ENCODE data around the gene CCDC70. TPM values are rescaled to one million over a fixed set of nuclear protein-coding genes. Genes with fewer than 3 reads are reported as not detected.

CCDC70 gene
- total RNA-seq, 1 donor from 2014 or later, result not detected

DNA sequence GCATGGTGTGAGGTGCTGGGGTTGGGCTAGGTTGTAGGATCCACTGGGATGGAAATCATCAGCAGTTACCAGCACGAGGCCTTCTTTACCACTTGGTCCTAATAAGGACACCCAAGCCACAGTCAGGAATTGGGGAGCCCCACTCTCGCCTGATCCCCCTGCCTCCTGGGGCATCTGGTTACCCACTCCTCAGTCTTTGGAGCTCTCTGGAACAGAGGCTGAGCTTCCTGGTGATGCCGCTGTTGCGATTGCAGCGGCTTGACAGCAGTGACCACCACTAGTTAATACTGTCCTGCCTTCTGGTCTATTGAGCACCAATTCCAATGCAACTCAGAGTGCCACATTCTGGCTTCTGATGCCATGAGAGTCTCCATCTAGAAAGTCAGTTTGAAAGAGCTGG lies 30.2 kb upstream of the CCDC70 start:
- no peak for DNase-seq

GRCh38 chr13:51832471-51833152 lies 29.2 kb upstream of the CCDC70 start:
- no peak for DNase-seq

- no peak for DNase-seq
Observed at GRCh38 chr13:51833980-51834379, 27.8 kb upstream of the CCDC70 start.

DNA sequence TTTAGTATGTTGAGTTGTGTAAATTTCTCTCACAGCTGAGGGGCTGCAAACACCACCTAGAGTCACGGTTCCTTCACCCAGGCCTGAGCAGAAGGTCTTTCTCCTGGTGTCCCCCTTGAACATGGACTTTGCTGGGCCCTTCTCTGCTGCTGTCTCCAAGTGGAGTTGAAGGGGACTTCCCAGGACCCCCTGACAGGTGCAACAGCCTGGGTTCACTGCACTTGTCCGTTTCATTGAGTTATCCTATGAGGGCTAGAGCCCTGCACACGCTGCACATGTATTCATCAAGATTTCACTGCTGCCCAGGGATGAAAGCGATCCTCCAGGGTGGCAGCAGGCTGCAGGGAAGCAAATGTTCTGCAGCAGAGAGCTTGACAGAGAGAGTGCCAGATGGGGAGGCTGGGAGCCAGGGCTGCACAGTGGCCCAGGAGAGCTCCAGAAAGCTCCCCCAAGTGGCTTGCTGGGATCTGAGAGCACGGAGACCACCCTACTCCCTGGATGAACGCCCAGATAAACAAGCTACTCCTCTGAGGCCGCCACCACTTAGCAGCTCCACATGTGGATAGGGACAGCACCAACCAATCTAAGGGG lies 27.1 kb upstream of the CCDC70 start:
- DNase-seq, result no peak

DNA sequence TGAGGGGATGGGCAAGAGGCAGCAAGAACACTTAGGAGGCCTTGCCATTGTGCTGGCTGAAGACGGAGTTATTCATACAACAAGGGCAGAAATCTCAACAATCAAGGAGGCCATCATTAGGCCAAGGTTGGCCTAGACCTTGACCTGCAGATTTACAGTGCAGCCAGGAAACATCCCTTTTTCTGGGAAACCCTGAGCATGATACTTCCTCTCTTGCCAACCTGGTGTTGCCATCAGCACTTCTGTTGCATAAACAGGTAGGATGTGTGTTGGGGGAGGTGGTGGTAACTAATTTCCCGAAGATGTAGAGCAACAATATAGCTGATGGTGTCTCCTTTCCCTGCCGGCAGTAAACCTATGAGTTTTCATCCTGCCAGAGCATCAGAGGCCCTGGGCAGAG lies 24.8 kb upstream of the CCDC70 start:
- no peak for DNase-seq

- no peak for DNase-seq
Observed at GRCh38 chr13:51838240-51838846, 23.4 kb upstream of the CCDC70 start.

GRCh38 chr13:51839711-51840540 lies 21.8 kb upstream of the CCDC70 start:
- no peak for DNase-seq

- no peak for DNase-seq
Observed at GRCh38 chr13:51840917-51841316, 20.9 kb upstream of the CCDC70 start.

- DNase-seq, result no peak
Observed at GRCh38 chr13:51841732-51842131, 20.0 kb upstream of the CCDC70 start.

GRCh38 chr13:51843529-51843928 lies 18.2 kb upstream of the CCDC70 start:
- DNase-seq, result no peak

- peak; percentile 26 for DNase-seq
Observed at GRCh38 chr13:51844862-51845573, 16.8 kb upstream of the CCDC70 start, which contains the start of gene TMEM272. Gene TMEM272 (minus strand): TSS chr13:51845177. CDS start chr13:51838530, 6,647 bp downstream.

DNA sequence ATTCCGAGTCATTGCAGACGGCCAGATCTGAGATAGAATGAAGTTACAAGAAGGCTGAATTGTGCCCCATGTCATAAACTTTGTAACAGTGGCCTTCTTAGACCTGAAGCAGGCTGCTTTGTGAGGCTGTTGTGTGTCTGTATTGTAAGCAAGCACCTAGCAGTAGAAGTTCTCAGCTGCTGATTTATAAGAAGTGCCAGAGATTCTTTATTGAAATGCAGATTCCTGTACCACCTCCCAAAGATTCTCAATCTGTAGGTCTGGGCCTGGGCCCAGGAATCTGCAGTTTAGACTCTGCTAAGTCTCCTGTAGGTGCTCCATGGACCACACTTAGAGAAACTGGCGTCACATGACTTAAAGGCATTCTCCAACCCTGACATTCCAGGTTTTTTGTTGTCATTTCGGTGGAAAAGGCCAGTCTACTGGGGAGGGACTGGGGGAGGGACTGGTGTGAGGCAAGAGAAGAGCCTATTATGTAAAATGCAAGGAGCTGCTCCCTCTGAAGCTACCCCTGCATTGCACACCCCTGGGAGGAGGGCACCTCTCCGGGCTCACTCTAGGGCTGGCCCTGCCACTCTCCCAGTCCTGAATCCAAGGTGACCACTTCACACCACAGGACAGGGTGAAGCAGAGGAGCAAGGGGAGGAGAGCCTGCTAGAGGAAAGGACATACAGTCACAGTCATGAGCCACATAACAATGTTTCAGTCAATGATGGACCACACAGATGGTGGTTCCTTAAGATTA lies 16.0 kb upstream of the CCDC70 start:
- DNase-seq, result no peak

GRCh38 chr13:51846756-51847155 lies 15.0 kb upstream of the CCDC70 start:
- DNase-seq, result no peak

- DNase-seq, result no peak
Observed at GRCh38 chr13:51848674-51849073, 13.1 kb upstream of the CCDC70 start.

DNA sequence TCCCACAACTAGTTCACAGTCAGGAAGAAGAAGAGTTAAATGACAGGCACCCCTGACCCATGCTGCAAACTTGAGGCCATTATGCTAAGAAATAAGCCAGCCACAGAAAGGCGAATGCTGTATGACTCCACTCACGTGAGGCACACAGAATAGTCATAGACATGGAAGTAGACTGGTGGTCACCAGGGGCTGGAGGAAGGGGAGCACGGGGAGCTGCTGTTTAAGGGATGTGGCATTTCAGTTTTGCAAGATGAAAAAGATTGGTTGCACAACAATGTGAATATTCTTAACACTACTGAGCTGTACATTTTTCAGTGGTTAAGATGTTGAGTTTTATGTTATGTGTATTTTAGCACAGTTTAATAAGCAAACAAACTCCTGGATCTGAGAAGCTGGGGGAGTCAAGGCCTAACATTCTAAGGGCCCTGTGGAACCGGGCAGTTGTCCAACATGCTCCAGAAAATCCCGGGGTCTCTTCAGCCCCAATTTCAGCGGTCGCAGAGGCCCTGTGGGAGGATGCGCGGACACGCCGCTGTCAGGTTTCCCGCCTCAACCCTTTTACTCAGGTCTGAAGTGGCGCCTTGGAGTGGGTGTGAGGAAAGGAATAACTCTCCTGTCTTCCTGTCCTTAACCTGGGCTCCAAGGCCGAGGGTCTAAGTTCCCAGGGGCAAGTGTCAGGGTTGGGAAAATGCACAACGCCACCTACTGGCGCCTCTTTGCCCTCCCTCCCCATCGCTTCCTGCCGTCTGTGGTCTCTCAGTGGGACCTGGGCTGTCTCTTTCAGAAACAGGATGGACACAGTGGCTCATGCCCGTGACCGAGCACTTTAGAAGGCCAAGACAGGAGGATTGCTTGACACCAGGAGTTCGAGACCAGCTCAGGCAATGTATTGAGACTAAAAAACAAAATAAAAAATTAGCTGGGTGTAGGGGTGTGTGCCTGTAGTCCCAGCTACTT lies 12.3 kb upstream of the CCDC70 start:
- no peak for DNase-seq

DNA sequence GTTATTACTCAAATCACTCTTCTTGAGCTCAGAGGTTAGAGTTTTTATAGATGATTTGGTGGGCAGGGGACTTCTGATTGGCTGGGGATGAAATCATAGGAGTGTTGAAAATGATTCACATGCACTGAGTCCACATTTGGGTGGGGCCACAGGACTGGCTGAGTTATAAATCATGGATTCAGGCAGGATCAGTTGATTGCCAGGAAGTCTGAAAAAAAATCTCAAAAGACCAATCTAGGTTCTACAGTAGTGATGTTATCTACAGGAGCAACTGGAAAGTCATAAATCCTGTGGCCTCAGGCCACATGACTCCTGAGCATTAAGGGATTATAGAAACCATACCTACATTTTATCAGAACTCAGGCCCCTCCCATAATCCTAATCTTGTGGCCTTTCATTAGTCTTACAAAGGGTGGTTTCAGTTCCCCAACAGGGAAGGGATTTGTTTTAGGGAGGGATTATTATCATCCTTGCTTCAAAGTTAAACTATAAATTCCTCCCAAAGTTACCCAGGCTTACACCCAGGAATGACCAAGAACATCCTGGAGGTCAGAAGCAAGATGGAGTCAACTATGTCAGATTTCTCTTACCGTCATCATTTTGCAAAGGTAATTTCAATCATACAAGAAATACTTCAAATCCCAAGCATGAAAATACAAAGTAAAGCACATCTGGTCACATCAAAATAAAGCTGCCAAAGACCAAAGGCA lies 5.6 kb upstream of the CCDC70 start:
- DNase-seq, result no peak

- DNase-seq, result no peak
Observed at GRCh38 chr13:51856998-51857397, 4.8 kb upstream of the CCDC70 start.

- DNase-seq, result no peak
Observed at GRCh38 chr13:51858433-51859247, 3.1 kb upstream of the CCDC70 start.

GRCh38 chr13:51862957-51863356 lies 1.2 kb downstream of the CCDC70 start:
- no peak for DNase-seq

Measured in occipital lobe (tissue), 2 donors.